Measurements from ENCODE around the gene DMXL1.
"Not testable (repeated sequence)": the region's sequence is repeated elsewhere in the genome, so short reads cannot be mapped to it uniquely, and the experiment has no call there.

Gene DMXL1

DNA sequence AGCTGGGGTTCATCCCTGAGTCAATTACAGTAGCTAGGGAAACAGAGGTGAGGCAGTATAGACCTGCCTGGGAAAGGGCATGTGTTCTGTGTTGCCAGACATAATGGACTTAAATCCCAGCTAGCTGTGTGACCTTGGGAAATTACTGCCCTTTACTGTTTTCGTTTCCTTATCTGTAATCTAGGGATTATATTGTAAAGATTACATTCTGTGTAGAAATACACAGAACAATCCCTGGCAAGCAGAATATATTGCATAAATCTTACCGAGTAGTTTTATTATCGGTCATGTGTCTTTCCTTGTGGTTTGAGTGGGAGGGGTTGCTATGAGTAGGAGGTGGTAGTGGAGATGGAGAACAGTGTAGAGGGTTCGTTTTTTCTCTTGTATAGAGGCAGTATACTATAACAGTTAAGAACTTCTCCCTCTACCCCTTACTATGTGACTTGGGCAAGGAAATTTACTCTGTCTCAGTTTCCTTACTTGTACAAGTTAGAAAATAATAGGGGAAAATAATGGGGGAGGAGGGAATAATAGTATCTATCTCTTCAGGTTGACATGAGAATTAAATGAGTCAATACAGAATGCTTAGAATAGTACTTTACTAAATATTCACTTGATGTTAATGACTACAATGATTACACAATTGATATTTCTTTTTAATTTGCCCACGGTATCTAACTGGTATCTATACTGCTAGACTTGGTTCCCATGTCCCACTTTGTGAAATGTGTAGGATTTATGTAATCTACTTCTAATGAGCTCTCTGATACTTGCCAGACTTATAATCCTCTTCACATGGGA lies 7.1 kb upstream of the DMXL1 start:
- DNase-seq: no peak

DNA sequence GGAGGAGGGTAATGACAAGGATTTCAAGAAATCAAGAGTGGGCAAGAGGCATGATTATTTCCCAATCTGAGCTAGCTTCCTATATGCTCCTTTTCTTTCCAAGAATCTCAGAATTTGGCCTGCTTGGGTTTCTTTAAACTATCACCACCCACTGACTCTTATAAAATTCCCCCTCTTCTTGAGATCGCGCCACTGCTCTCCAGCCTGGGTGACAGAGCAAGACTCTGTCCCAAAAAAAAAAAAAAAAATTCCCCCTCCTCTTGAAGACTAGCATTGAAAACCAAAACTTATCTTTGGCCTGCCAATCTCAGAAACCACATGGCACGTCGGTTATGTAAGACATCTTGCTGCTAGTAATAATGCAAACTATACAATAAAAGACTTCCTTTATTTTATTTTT lies 3.4 kb upstream of the DMXL1 start:
- DNase-seq: no peak

- no peak for DNase-seq
Observed at GRCh38 chr5:119070578-119070827, 384 bp upstream of the DMXL1 start.

DNA sequence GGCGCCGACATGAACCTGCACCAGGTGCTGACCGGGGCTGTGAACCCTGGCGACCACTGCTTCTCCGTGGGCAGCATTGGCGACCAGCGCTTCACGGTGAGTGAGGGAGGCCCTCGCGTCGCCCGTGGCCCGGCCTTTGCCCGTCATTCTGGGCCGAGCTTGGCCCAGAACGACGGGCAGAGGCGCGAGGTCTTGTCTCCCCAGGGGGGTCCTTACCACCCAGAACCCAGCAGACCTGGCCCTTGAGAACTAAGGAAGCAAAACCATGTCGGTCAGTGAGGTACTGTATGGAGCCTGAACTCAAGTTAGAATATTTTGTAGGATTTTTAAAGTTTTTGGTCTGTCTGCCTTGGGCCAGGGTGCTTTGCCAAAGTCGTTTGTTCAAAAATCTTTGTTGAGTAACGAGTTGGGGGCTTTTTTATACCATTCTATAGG lies 691 bp downstream of the DMXL1 start:
- no peak for DNase-seq

DNA sequence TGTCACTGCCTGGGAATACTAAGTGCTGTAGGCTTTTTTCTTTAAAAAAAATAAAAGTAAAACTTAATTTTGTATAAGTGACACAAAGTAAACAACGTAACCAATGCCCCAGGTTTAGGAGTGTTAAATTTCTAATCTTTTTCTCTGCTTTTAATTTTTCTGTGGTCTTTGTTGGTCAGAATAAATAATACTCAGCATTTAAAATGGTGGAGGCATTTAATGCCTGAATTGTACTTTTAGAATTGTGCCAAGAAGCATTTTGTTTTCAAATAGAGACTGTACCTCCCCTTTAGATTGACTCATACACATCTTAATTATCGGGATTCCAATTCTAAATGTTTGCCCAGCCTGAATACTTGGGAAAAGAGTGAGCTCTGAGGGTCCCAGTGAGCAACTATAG lies 1.6 kb downstream of the DMXL1 start:
- no peak for DNase-seq

GRCh38 chr5:119073746-119074337 lies 3.0 kb downstream of the DMXL1 start:
- not testable (repeated sequence) for DNase-seq

GRCh38 chr5:119074419-119074818 lies 3.5 kb downstream of the DMXL1 start:
- no peak for DNase-seq

- not testable (repeated sequence) for DNase-seq
Observed at GRCh38 chr5:119075269-119075668, 4.4 kb downstream of the DMXL1 start.

DNA sequence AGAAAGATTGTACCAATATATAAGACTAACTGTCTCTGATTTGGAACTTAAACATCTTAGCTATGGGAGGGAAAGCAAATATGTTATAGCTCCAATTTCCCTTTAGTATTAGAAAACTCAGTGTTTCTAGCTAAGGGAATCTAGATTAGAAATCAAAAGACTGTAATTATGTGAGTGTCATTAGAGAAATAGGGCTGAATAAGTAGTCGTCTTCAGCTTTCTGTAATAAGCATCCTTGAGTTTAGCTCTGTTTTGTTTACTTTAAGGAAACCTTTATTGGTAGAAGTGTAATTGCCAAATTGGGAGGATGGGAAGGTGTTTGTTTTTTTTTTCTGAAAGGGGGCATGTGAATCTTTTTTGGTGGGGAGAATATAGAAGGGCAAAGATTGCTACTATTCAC lies 5.2 kb downstream of the DMXL1 start:
- DNase-seq: no peak

GRCh38 chr5:119077444-119077843 lies 6.6 kb downstream of the DMXL1 start:
- DNase-seq: no peak

DNA sequence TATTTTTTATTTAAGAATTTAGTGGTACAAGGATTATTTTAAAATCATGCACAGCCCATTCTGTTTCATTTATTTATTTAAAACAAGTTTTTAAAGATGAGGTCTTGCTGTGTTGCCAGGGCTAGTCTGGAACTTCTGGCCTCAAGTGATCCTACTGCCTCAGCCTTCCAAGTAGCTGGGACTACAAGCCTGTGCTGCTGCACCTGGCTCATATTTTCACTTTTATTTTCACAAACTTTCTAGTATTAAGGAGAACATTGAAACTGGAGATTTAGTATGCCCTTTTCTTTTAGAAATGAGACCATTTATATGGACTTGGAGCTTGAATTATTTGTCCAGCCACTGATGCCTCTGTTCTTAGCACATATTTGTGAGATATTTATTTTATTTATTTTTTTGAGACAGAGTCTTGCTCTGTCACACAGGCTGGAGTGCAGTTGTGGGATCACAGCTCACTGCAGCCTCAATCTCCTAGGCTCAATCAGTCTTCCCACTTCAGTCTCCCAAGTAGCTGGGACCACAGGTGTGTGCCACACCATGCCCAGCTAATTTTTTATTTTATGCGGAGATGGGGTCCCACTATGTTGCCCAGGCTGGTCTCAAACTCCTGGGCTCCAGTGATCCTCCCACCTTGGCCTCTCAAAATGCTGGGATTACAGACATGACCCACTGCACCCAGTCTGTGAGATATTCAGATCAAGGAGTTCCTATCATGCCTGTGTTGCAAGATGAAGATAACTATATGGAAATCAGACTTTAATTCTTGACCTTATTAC lies 7.4 kb downstream of the DMXL1 start:
- DNase-seq: no peak

DNA sequence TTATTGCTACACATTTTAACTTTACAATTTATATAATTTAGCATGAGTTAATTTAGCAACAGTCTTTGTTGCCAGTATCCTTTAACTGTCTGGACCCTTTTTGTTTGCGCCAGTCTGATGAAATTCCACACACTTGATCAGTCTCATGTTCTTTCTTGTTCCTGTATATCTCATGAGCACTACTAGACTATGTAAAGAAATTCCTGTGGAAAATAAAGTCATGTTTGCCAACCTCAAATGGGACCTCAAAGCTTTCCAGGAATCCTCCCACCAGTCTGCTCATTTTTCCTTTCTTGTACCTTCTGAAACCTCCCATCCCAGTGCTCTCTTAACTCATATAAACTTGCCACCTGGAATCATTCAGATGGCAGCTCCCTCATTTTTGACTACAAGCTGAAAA lies 8.0 kb downstream of the DMXL1 start:
- DNase-seq: peak; percentile 17

GRCh38 chr5:119079318-119079921 lies 8.5 kb downstream of the DMXL1 start:
- DNase-seq: no peak

DNA sequence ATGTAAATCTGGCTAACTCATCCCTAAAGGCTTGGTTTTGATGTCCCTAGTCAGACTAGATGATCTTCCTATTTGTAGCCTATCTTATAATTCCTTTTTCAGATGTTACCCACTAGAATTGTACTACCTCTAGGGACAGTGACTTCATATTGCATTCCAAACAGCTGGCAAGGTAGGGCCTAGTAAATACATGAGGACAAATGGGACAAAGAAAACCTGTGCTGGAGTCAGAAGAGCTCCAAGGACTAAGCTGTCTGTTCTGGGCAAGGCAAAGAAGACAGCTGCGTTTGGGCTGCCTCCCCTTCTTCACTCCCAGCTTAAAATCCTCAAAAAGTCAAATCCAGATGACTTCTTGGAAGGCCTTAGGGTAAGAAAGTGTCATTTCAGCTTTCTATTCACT lies 10.0 kb downstream of the DMXL1 start:
- no peak for DNase-seq

- no peak for DNase-seq
Observed at GRCh38 chr5:119082691-119083090, 11.8 kb downstream of the DMXL1 start.

DNA sequence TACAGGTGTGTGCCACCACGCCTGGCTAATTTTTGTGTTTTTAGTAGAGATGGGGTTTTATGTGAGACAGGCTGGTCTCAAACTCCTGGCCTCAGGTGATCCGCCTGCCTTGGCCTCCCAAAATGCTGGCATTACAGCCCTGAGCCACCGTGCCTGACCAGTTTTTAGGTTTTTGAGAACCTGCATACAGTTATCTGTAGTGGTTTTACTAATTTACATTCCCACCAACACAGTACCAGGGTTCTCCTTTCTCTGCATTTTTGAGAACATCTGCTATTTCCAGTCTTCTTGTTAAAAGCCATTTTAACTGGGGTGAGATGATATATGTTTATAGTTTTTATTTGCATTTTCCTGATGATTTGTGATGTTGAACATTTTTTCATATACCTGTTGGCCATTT lies 12.8 kb downstream of the DMXL1 start:
- DNase-seq: no peak

- no peak for DNase-seq
Observed at GRCh38 chr5:119088438-119088837, 17.6 kb downstream of the DMXL1 start.

- DNase-seq: no peak
Observed at GRCh38 chr5:119095611-119096010, 24.7 kb downstream of the DMXL1 start.

DNA sequence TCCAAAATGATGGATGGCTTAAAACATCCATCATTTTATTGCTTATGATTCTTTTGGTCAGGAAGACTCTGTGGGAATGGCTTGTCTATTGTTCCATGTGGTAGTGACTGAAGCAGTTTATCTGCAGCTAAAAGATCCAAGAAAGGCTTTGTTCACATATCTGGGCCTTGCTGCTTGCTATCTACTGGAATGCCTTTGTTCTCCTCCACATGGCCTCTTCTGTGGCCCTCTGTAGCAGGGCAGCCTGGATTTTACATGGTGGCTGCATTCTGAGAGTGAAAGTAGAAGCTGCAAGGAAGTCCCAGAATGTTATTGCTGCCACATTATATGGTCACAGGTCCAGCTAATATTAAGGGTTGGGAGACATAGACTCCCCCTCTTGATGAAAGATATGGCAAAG lies 35.1 kb downstream of the DMXL1 start:
- no peak for DNase-seq

DNA sequence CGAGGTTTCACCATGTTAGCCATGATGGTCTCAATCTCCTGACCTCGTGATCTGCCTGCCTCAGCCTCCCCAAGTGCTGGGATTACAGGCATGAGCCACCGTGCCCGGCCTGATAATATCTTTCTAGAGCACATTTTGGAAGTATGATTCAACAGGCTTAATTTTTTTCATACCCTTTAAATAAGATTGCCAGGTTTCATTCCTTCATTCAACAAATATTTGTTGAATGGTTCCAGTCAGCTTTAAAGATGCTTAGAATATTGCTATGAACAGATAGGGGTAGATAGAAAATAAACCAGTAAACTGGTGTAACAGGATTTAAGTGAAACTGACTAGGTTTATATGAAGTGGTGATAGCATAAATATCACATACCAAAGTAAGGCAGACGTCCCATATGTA lies 41.3 kb downstream of the DMXL1 start:
- DNase-seq: no peak

GRCh38 chr5:119117237-119117636 lies 46.4 kb downstream of the DMXL1 start:
- DNase-seq: no peak

- DNase-seq: no peak
Observed at GRCh38 chr5:119118000-119118399, 47.1 kb downstream of the DMXL1 start.

GRCh38 chr5:119120893-119121292 lies 50.0 kb downstream of the DMXL1 start:
- DNase-seq: no peak

GRCh38 chr5:119122474-119122873 lies 51.6 kb downstream of the DMXL1 start:
- not testable (repeated sequence) for DNase-seq

Measured in fibroblast of skin of back (primary cell).